Measurements from ENCODE around the gene MAD1L1.

MAD1L1 gene

GRCh38 chr7:1961701-1962276 is 271.0 kb downstream of the MAD1L1 start:
- no peak for DNase-seq

DNA sequence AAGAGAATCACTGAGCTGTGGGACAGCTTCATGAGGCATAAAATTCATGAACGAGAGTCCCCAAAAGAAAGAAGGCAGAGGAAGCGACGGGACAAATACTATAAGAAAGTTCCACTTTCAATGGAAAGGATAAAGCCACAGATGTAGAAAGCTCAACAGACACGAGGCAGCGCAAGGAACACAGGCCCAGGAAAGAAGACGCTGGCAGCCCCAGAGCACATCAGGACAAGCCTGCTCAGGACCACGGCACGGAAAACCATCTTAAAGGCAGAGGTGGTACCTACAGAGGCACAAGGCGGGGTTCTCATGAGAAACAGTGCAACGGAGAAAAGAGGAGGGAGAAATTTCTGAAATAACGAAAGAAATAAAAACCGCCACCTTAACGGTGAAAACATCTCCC is 273.4 kb downstream of the MAD1L1 start:
- no peak for DNase-seq

DNA sequence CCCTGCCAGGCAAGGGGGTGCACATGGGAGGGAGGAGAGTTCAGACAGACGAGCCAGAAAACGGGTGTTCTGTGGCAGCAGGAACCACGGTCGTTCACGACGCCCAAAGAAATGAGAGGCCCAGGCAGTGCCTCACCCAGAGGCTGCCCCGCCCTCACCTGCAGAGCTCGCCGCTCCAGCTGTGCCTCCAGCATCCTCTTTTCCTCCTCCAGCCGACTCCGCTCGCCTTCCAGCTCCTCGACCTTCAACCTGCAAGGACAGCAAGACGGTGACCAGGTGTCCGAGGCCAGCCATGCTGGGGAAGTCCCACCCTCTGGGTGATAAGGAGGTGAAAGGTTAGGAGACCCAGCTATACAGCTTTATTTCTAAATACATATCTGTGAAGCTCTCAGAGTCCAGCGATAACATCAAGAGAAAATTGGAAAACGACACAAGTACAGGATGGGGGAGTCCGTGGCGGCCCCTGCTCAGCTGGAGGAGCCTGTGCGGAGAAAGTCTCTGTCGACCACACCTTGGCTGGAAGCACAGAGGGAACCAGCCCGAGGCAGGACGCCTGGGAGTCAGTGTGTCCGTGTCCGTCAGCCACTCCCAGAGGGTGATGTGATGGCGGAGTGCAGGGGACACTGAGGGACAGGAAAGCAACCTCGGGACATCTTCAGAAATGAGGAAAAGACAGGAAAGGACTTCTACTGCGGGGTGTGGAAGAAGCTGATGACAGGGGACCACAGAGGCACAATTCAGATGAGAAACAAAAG is 275.1 kb downstream of the MAD1L1 start:
- DNase-seq = no peak

DNA sequence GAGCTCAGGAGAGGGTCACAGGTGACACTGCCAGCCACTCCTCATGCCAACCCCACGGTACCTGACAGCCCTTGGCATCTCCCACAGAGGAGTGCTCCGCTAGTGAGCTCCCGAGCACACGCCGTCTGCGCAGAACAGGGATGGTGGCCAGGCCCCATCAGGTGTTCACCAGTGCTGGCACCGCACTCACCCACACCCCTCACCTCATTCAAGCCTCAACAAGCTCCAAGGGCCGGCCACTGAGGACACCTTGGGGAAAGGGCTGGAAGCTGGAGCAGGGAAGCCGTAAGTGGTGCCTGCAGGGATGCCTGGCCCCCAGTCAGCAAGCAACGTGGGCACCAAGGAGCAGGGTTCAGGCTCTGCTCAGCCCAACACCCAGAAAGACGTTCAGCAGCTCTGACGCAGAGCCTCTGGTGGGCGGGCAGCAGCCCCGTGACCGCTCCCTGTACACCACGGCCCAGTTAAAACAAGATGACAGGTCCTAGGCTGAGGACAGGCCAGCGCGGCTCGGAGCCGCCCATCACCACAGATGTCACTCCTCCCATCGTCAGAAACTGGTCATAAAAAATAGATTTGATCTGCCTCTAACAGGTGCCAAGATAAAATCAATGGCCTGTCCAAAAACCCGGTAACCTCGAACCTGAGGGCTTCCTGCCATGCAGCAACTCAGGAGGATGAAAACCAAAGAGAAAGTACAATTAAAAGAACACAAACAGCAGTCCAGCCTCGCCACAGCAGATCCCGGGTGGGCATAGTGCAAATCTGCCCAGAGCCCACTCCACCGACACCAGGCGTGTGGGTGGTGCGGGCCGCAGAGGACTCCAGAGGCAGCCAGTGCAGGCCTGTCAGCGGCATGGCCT is 275.9 kb downstream of the MAD1L1 start:
- DNase-seq = no peak

- no peak for DNase-seq
Measured at GRCh38 chr7:1956141-1956540, 276.6 kb downstream of the MAD1L1 start.

DNA sequence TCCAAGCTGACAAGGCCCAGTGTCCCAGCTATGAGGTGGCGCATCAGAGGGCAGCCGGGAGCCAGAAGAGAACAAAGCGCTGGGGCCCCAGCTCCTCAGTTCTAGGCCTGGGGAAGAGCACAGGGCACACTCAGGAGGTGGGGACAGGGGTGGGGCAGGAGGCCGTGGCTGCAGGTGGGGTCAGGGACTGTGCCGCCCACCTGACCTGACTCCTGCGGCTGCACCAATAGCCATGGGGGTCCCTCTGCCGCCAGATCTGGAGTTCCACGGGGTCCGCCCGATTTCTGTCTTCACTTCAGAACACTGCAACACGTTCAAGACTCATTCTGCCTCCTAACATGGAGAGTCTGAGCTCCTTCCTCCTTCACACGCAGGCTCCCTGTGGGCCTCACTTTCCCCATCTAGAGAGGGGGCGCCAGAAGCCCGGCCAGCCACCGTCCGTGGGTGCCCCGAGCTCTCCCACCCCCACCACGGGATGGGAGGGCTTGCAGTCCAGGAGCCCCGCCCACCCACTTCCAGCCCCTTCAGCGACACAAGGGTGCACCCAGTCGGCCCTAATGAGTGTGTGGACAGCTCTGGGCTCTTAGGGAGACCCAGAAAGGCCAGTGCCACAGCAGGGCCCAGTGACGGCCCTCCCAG is 278.3 kb downstream of the MAD1L1 start:
- DNase-seq = no peak

DNA sequence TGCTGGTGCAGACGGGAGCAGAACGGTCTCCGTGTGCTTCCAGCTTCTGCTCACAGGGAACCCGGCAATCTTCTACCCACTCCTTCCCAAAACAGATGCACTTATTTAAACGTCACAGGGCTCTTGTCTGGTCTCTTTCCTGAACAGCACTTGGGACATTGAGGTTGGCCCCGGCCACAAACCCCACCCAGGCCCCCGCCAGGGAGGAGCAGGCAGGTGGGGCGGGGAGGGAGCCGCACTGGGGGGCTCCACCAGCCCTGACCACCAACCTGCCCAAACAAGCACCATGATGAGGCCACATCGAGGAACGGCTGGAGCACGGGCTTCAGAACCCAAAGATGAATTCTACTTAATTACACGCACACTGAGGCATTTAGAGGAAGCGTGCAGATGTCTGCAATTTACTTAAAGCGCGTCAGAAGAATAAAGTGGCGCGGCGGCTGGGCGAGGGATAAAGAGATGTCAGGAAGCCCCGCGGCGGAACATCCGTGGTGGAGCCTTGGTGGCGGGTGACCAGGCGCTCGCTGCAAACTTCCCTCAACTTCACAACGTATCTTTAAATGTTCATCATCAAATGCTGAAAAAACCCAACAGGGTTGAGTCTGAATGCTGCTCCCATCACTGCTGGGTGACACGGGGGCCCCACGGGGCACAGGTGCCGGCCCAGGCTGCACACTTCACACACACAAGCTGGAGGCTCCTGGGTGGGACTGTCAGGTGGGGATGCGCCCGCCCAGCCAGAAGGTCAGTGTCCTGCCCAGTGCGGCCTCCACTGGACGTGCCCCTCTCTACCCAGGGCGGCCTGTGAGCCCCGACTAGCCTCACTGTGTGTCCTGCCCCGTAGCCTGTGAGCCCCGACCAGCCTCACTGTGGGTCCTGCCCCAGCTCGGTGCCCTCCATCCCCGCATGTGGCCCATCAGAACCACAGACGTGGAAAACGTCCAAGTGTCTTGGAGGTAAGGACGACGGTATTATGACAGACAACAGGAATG is 279.2 kb downstream of the MAD1L1 start:
- no peak for DNase-seq

DNA sequence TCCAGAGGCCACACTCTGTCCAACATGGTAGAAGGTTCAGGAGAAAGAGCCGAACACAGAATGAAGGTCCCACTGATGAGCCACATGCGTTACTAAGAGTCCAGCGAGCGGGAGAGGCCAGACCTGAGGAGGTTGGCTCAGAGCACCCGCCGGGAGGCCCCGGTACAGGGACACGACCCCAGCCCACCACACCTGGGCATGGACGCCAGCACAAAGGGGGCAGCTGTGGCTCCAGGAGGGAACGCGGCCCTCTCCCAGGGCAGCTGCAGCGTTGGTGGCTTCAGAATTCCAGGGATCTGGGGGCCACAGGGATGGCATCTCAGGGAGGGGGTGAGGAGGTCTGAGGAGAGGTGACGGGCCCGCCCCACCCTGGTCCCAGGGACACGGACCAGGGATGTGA is 280.0 kb downstream of the MAD1L1 start:
- DNase-seq = no peak

GRCh38 chr7:1952169-1952760 is 280.5 kb downstream of the MAD1L1 start:
- no peak for DNase-seq

- no peak for DNase-seq
Measured at GRCh38 chr7:1951600-1951999, 281.1 kb downstream of the MAD1L1 start.

- DNase-seq = no peak
Measured at GRCh38 chr7:1951159-1951536, 281.6 kb downstream of the MAD1L1 start.

GRCh38 chr7:1950452-1951158 is 282.1 kb downstream of the MAD1L1 start:
- DNase-seq = no peak

- DNase-seq = no peak
Measured at GRCh38 chr7:1950066-1950451, 282.7 kb downstream of the MAD1L1 start.

DNA sequence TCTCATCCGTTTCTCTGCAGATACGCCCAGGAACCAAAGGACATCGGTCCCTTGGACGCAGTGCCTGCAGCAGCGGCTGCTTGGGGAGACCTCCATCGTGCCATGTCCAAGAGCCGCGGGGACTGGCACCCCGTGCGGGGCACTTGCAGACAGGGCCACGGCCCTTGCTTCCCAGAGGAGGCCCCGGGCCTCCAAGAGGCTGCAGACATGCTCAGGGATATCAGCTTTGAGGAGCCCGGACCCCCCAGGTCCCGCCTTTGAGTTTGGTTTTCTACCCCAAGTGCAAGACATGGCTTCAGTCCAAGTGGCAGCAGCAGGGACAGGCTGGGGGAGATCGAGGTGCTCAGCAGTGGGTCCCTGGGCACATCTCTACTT is 283.1 kb downstream of the MAD1L1 start:
- no peak for DNase-seq

- no peak for DNase-seq
Measured at GRCh38 chr7:1948887-1949680, 283.7 kb downstream of the MAD1L1 start.

GRCh38 chr7:1948301-1948796 is 284.4 kb downstream of the MAD1L1 start:
- no peak for DNase-seq

GRCh38 chr7:1947586-1948217 is 285.0 kb downstream of the MAD1L1 start:
- no peak for DNase-seq

DNA sequence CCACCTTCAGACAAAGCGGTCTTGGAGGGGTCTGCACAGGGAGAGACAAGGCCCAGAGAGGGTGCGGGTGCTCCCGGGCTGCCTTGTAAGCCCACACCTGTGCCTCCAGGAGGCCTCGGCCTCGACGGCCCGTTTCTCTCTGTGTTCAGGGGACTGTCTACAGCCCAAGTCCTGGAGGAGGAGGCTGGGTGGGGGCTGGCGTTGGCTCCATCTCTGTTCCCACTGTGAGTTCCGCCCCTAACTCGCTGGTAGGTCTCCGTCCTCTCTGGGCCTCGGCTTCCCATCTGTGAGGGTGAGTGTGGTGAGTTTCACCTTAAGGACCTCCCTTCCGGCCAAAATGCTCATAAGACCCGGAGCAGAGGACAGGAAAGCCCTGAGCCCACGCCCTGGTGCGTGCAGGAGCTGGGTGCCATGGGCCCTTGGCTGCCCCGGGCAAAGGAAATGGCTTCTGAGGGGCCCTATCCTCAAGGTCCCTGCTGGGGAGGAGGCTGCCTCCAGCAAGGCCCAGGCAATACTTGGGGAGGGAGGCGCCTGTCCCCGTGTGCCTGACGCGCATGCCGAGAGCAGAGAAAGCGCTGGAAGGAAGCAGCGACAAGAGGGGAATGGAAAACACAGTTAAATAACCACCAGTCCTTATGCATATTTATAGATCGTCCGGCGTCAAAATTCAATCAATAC is 285.8 kb downstream of the MAD1L1 start:
- DNase-seq = no peak
